HepG2 (cell line): Measurements from ENCODE around the gene IQCB1. TPM values are rescaled to one million over a fixed set of nuclear protein-coding genes. Genes with fewer than 3 reads are reported as not detected.
A peak's percentile ranks its signal among the peaks of the same experiment; 100 is the strongest.

ENCODE experiments used
- ARHGAP35 ChIP-seq: sonication (generic); formaldehyde crosslinking; IDR thresholded peaks from 2 replicates; pipeline ENCODE4 v1.9.0; 2022; ENCODE audit warnings: mild to moderate bottlenecking, inconsistent platforms, moderate library complexity, missing genetic modification reagents, borderline replicate concordance
- ARID2 ChIP-seq: sonication (generic); formaldehyde crosslinking; IDR thresholded peaks from 2 replicates; pipeline ENCODE4 v1.8.1; 2022; ENCODE audit warnings: mild to moderate bottlenecking, missing genetic modification reagents, borderline replicate concordance
- CBX5 ChIP-seq: sonication (generic); formaldehyde crosslinking; IDR thresholded peaks from 2 replicates; pipeline ENCODE4 v1.4.0; 2020; ENCODE audit warnings: missing genetic modification reagents, borderline replicate concordance
- FOXM1 ChIP-seq: sonication (generic); formaldehyde crosslinking; IDR thresholded peaks from 2 replicates; pipeline ENCODE4 v1.5.0; 2020; ENCODE audit warnings: missing genetic modification reagents
- FOXO4 ChIP-seq: sonication (generic); formaldehyde crosslinking; conservative IDR thresholded peaks from 2 replicates; pipeline ENCODE4 v1.8.1; 2023; ENCODE audit warnings: missing genetic modification reagents
- MAFK ChIP-seq, 2 experiments: IDR thresholded peaks in 1 of 2; conservative IDR thresholded peaks in 1 of 2; 2 replicates each; pipeline ENCODE4 v1.6.1; 2011; ENCODE audit warnings: improper control_type of control experiment in 2 of 2, low read length in 2 of 2
- NR3C1 ChIP-seq: sonication (generic); formaldehyde crosslinking; IDR thresholded peaks from 2 replicates; pipeline ENCODE4 v1.4.0; 2020; ENCODE audit warnings: missing genetic modification reagents
- SIX1 ChIP-seq: sonication (generic); formaldehyde crosslinking; IDR thresholded peaks from 2 replicates; pipeline ENCODE4 v1.4.0; 2020; ENCODE audit warnings: missing genetic modification reagents, borderline replicate concordance
- SMAD3 ChIP-seq: sonication (generic); formaldehyde crosslinking; IDR thresholded peaks from 2 replicates; pipeline ENCODE4 v1.4.0; 2020; ENCODE audit warnings: missing genetic modification reagents
- SMYD3 ChIP-seq: sonication (generic); formaldehyde crosslinking; IDR thresholded peaks from 2 replicates; pipeline ENCODE4 v1.8.1; 2023; ENCODE audit warnings: mild to moderate bottlenecking, missing genetic modification reagents
- SP5 ChIP-seq: IDR thresholded peaks from 2 replicates; pipeline ENCODE4 v1.6.1; 2016; ENCODE audit warnings: low read depth, borderline replicate concordance
- ZFP37 ChIP-seq: sonication (generic); formaldehyde crosslinking; IDR thresholded peaks from 2 replicates; pipeline ENCODE4 v1.4.0; 2020; ENCODE audit warnings: missing genetic modification reagents, borderline replicate concordance
- ZNF556 ChIP-seq: sonication (generic); formaldehyde crosslinking; IDR thresholded peaks from 2 replicates; pipeline ENCODE4 v1.4.0; 2020; ENCODE audit warnings: mild to moderate bottlenecking, missing genetic modification reagents, borderline replicate concordance
- polyA plus RNA-seq, 8 experiments: library from polyadenylated mRNA; depleted of rRNA in 3 of 8; stranded (reverse) in 7 of 8; unstranded in 1 of 8; fragments of >200 nt; fragmentation: Illumina TruSeq in 4 of 8; extraction: Trizol in 4 of 8; gene quantifications; 2 replicates each; pipeline versions ENCODE4 v1.2.1 to v1.2.3, GENCODE V29; 2011 to 2016; ENCODE audit warnings: low read depth in 4 of 8, missing spikeins in 1 of 8, mixed read lengths in 1 of 8; ENCODE audit not compliant: insufficient read depth in 1 of 8
- total RNA-seq, 5 experiments: library from RNA; depleted of rRNA; stranded (reverse); fragments of >200 nt; fragmentation: Illumina TruSeq; extraction: Trizol; gene quantifications; 2 replicates each; pipeline ENCODE4 v1.2.3, GENCODE V29; 2016; ENCODE audit warnings: low read depth in 1 of 5
- TF ChIP-seq, protein P1 (sequence below): sonication (generic); formaldehyde crosslinking; IDR thresholded peaks from 2 replicates; pipeline ENCODE4 v1.4.0; 2020; ENCODE audit warnings: missing genetic modification reagents, borderline replicate concordance
- TF ChIP-seq, protein P2 (sequence below): sonication (generic); formaldehyde crosslinking; IDR thresholded peaks from 2 replicates; pipeline ENCODE4 v1.4.0; 2020; ENCODE audit warnings: low read depth, missing genetic modification reagents
- TF ChIP-seq, protein P3 (sequence below): sonication (generic); formaldehyde crosslinking; conservative IDR thresholded peaks from 2 replicates; pipeline ENCODE4 v1.4.0; 2020; ENCODE audit warnings: missing genetic modification reagents

IQCB1 gene
- total and polyA plus RNA-seq, 2 of the 13 experiments (the other 11 are each of a cell fraction or from before 2014, with no cell fraction given) = 18.0 to 41.4 TPM

GRCh38 chr3:121834671-121835464, at the start of gene IQCB1, which contains the start of gene EAF2 (continued):
- TF ChIP-seq, protein P1, sequence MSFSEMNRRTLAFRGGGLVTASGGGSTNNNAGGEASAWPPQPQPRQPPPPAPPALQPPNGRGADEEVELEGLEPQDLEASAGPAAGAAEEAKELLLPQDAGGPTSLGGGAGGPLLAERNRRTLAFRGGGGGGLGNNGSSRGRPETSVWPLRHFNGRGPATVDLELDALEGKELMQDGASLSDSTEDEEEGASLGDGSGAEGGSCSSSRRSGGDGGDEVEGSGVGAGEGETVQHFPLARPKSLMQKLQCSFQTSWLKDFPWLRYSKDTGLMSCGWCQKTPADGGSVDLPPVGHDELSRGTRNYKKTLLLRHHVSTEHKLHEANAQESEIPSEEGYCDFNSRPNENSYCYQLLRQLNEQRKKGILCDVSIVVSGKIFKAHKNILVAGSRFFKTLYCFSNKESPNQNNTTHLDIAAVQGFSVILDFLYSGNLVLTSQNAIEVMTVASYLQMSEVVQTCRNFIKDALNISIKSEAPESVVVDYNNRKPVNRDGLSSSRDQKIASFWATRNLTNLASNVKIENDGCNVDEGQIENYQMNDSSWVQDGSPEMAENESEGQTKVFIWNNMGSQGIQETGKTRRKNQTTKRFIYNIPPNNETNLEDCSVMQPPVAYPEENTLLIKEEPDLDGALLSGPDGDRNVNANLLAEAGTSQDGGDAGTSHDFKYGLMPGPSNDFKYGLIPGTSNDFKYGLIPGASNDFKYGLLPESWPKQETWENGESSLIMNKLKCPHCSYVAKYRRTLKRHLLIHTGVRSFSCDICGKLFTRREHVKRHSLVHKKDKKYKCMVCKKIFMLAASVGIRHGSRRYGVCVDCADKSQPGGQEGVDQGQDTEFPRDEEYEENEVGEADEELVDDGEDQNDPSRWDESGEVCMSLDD (CRISPR knock-in tag) = 0 out of 2 replicates have a peak, but pooled peaks have one; percentile 63
- no peak for TF ChIP-seq SMYD3
- no peak for TF ChIP-seq ARHGAP35 (CRISPR knock-in tag)
- TF ChIP-seq ZNF556 (CRISPR knock-in tag) = no peak; the same call in 1 of the 2 replicates
- TF ChIP-seq, protein P2, sequence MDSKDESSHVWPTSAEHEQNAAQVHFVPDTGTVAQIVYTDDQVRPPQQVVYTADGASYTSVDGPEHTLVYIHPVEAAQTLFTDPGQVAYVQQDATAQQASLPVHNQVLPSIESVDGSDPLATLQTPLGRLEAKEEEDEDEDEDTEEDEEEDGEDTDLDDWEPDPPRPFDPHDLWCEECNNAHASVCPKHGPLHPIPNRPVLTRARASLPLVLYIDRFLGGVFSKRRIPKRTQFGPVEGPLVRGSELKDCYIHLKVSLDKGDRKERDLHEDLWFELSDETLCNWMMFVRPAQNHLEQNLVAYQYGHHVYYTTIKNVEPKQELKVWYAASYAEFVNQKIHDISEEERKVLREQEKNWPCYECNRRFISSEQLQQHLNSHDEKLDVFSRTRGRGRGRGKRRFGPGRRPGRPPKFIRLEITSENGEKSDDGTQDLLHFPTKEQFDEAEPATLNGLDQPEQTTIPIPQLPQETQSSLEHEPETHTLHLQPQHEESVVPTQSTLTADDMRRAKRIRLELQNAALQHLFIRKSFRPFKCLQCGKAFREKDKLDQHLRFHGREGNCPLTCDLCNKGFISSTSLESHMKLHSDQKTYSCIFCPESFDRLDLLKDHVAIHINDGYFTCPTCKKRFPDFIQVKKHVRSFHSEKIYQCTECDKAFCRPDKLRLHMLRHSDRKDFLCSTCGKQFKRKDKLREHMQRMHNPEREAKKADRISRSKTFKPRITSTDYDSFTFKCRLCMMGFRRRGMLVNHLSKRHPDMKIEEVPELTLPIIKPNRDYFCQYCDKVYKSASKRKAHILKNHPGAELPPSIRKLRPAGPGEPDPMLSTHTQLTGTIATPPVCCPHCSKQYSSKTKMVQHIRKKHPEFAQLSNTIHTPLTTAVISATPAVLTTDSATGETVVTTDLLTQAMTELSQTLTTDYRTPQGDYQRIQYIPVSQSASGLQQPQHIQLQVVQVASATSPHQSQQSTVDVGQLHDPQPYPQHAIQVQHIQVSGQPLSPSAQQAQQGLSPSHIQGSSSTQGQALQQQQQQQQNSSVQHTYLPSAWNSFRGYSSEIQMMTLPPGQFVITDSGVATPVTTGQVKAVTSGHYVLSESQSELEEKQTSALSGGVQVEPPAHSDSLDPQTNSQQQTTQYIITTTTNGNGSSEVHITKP (CRISPR knock-in tag) = no peak
- 0 out of 2 replicates have a peak, but pooled peaks have one; percentile 64 for TF ChIP-seq ARID2 (CRISPR knock-in tag)
- peak in 1 of 2 experiments; percentile 20; a peak in 1 of 4 replicates for TF ChIP-seq MAFK (conservative IDR thresholded peaks at IDR 0.05 in 1 of 2, IDR thresholded peaks at IDR 0.05 in 1 of 2; ENCODE audit: low read length in 2 of 2)
- no peak for TF ChIP-seq NR3C1 (CRISPR knock-in tag)
- TF ChIP-seq FOXM1 (CRISPR knock-in tag) = no peak
- no peak for TF ChIP-seq FOXO4 (CRISPR knock-in tag)
- TF ChIP-seq SMAD3 (CRISPR knock-in tag) = peak; percentile 19; the same call in 1 of the 2 replicates
- TF ChIP-seq, protein P3, sequence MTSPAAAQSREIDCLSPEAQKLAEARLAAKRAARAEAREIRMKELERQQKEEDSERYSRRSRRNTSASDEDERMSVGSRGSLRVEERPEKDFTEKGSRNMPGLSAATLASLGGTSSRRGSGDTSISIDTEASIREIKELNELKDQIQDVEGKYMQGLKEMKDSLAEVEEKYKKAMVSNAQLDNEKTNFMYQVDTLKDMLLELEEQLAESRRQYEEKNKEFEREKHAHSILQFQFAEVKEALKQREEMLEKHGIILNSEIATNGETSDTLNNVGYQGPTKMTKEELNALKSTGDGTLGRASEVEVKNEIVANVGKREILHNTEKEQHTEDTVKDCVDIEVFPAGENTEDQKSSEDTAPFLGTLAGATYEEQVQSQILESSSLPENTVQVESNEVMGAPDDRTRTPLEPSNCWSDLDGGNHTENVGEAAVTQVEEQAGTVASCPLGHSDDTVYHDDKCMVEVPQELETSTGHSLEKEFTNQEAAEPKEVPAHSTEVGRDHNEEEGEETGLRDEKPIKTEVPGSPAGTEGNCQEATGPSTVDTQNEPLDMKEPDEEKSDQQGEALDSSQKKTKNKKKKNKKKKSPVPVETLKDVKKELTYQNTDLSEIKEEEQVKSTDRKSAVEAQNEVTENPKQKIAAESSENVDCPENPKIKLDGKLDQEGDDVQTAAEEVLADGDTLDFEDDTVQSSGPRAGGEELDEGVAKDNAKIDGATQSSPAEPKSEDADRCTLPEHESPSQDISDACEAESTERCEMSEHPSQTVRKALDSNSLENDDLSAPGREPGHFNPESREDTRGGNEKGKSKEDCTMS (CRISPR knock-in tag) = no peak
- TF ChIP-seq CBX5 (CRISPR knock-in tag) = no peak
- peak; percentile 88 for TF ChIP-seq SP5 (CRISPR knock-in tag)
- no peak for TF ChIP-seq ZFP37 (CRISPR knock-in tag)
- TF ChIP-seq SIX1 (CRISPR knock-in tag) = no peak
